ENCODE data around the gene NDUFAF2. TPM values are rescaled to one million over a fixed set of nuclear protein-coding genes. Genes with fewer than 3 reads are reported as not detected.

Gene NDUFAF2
- total RNA-seq, 2 donors from 2014 or later: 26.0 to 32.9 TPM

DNA sequence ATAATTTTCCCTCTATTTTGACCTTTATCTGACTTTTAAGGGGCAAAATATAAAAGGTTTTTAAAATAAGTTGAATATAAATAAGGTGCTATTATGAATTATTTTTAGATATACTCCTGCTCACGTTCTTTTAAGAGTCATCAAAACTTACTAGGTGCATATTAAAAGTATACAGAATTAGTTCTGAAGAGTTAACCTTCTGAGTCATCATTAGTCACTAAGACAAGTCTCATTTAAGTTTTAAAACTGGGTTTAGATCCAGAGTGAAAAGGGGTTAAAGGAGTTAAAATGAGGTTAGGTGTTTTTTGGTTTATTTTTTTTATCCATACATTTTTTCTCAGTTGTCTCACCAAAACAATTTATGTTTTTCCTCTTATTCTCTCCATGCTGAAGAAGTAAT lies 175.5 kb downstream of the NDUFAF2 start:
- TF ChIP-seq CTCF (IDR thresholded peaks at IDR 0.05): no peak
- Histone ChIP-seq H3K4me1 (ENCODE audit: control insufficient read depth in 1 of 2, low read depth in 2 of 2) (no peaks in the 10 kb centered on the region), H3K27me3 (replicated peaks; ENCODE audit: insufficient read depth) (no peaks in the 10 kb centered on the region), H3K36me3 (no peaks in the 10 kb centered on the region), H3K9me3 (no peaks in the 10 kb centered on the region), H3K4me3 (no peak overlapping the region), H3K27ac (no peak overlapping the region)
- no peak for DNase-seq (ENCODE audit: low spot score)
- no peak for ATAC-seq (ENCODE audit: insufficient number of reproducible peaks, low FRiP score, low read depth)

DNA sequence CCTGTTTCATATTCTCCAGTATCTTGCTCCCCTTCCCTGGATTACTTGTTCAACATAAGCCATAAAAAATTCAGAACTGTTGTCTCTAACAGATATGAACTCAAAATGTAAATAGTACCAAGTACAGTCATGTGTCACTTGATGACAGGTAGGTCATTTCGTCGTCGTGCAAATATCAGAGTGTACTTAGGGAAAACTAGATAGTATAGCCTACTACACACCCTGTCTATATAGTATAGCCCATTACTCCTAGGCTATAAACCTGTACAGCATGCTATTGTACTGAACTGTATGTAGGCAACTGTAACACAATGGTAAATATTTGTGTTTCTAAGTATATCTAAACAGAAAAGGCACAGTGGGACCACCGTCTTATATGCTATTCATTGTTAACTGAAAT lies 178.1 kb downstream of the NDUFAF2 start:
- ATAC-seq (ENCODE audit: insufficient number of reproducible peaks, low FRiP score, low read depth) (no peak), DNase-seq (ENCODE audit: low spot score) (no peak)
- Histone ChIP-seq H3K27ac (no peak overlapping the region), H3K36me3 (no peaks in the 10 kb centered on the region), H3K4me1 (ENCODE audit: control insufficient read depth in 1 of 2, low read depth in 2 of 2) (no peaks in the 10 kb centered on the region), H3K27me3 (replicated peaks; ENCODE audit: insufficient read depth) (no peaks in the 10 kb centered on the region), H3K4me3 (no peak overlapping the region), H3K9me3 (no peaks in the 10 kb centered on the region)
- no peak for TF ChIP-seq CTCF (IDR thresholded peaks at IDR 0.05)

DNA sequence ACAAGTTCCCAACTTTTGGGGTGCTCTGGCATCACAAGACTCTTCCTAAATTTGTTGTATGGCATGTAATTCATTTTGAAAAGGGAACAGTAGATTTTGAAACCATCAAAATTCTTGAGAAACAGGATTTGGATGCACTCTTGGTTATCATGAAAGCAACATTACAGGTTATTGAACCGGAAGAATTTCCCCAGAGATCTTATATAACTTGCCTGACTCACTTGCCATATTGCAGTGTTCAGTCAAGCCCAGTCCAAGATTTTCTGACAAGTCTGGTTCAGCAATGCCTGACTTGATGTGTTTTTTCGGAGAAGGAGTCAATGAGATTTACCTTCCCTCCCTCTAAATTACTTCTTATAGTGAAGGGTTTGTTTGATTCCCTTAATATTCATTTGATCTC lies 185.3 kb downstream of the NDUFAF2 start:
- no peak overlapping the region for H3K27ac ChIP-seq
- ATAC-seq (ENCODE audit: insufficient number of reproducible peaks, low FRiP score, low read depth): no peak
- no peak overlapping the region for H3K4me3 ChIP-seq
- DNase-seq (ENCODE audit: low spot score): no peak
- no peaks in the 10 kb centered on the region for H3K36me3 ChIP-seq
- TF ChIP-seq CTCF (IDR thresholded peaks at IDR 0.05): no peak
- H3K4me1 ChIP-seq (ENCODE audit: control insufficient read depth in 1 of 2, low read depth in 2 of 2): no peaks in the 10 kb centered on the region
- H3K9me3 ChIP-seq: no peaks in the 10 kb centered on the region
- no peaks in the 10 kb centered on the region for H3K27me3 ChIP-seq (replicated peaks; ENCODE audit: insufficient read depth)

DNA sequence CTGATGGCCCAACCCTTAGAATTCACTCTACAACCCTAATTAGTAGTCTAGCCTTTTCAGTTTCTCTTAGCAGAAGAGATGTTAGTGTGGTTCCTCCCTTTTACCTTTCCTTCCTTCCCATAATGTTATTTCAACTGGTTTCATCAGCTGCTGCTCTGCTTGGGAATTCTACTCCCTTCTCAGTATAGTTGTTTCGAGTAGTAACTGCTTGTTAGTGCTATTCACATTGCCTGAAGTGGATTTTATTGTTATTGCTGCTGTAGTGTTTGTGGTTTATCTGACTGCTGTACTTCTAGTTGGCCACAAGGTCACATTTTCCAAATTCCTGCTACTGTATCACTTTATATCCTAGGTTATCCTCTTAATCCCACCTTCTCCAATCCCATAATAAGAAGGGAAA lies 187.6 kb downstream of the NDUFAF2 start:
- Histone ChIP-seq H3K27me3 (replicated peaks; ENCODE audit: insufficient read depth) (no peaks in the 10 kb centered on the region), H3K9me3 (no peaks in the 10 kb centered on the region), H3K36me3 (no peaks in the 10 kb centered on the region), H3K4me3 (no peak overlapping the region), H3K4me1 (ENCODE audit: control insufficient read depth in 1 of 2, low read depth in 2 of 2) (no peaks in the 10 kb centered on the region), H3K27ac (no peak overlapping the region)
- DNase-seq (ENCODE audit: low spot score): no peak
- no peak for ATAC-seq (ENCODE audit: insufficient number of reproducible peaks, low FRiP score, low read depth)
- TF ChIP-seq CTCF (IDR thresholded peaks at IDR 0.05): no peak

GRCh38 chr5:61137835-61138234 lies 192.8 kb downstream of the NDUFAF2 start:
- Histone ChIP-seq H3K36me3 (no peaks in the 10 kb centered on the region), H3K27me3 (replicated peaks; ENCODE audit: insufficient read depth) (no peaks in the 10 kb centered on the region), H3K9me3 (no peaks in the 10 kb centered on the region), H3K27ac (no peak overlapping the region), H3K4me1 (ENCODE audit: control insufficient read depth in 1 of 2, low read depth in 2 of 2) (no peaks in the 10 kb centered on the region), H3K4me3 (no peak overlapping the region)
- ATAC-seq (ENCODE audit: insufficient number of reproducible peaks, low FRiP score, low read depth) (no peak), DNase-seq (ENCODE audit: low spot score) (no peak)
- no peak for TF ChIP-seq CTCF (IDR thresholded peaks at IDR 0.05)
